Endothelial cell of umbilical vein (primary cell): ENCODE measurements around the gene OR8A1. TPM values are rescaled to one million over a fixed set of nuclear protein-coding genes. Genes with fewer than 3 reads are reported as not detected.

Experiments used
- BruUV-seq: library from RNA; stranded (reverse); fragments of 400-500 nt; replicated peaks from 2 replicates; lab custom pipeline; 2021; lab: Mats Ljungman, UMichigan
- CTCF ChIA-PET: fragments of 300-600, 350-600 bp; sonication (Branson Sonifier 250); formaldehyde crosslinking; loops from one replicate; lab custom pipeline; 2021; ENCODE audit warnings: antibody characterized with exemption, inconsistent platforms; lab: Charles Lee
- POLR2A ChIA-PET: fragments of 300-600, 350-600 bp; sonication (Branson Sonifier 250); formaldehyde crosslinking; loops from one replicate; lab custom pipeline; 2021; ENCODE audit warnings: antibody characterized with exemption, inconsistent platforms; lab: Charles Lee
- DNase-seq: peaks from one replicate; pipeline ENCODE4 v3.0.0-alpha.2; 2011; ENCODE audit warnings: low read depth, low spot score
- FAIRE-seq: peaks from 2 replicates; lab custom pipeline; 2011; peaks lifted over from hg19 to GRCh38; lab: Jason Lieb, UNC
- H2AFZ ChIP-seq: 2 replicates; pipeline ENCODE4 v1.6.0; 2012; ENCODE audit warnings: low read depth, low read length, control low read depth, inconsistent platforms
- H3K27ac ChIP-seq: 2 replicates; pipeline ENCODE4 v1.5.1; 2011; ENCODE audit warnings: low read depth, mild to moderate bottlenecking, control low read depth, low read length, moderate library complexity; ENCODE audit not compliant: insufficient read depth
- H3K27me3 ChIP-seq, 2 experiments: 2 replicates each; pipeline versions ENCODE4 v1.6.0 to v1.6.1; 2011; ENCODE audit warnings: low read length in 2 of 2, mixed read lengths in 1 of 2; ENCODE audit not compliant: control insufficient read depth in 2 of 2, insufficient read depth in 2 of 2
- H3K36me3 ChIP-seq, 2 experiments: 2 replicates in 1 of 2; 3 replicates in 1 of 2; pipeline ENCODE4 v1.5.1; 2011; ENCODE audit warnings: low read length in 2 of 2, mild to moderate bottlenecking in 1 of 2, moderate library complexity in 1 of 2; ENCODE audit not compliant: control insufficient read depth in 2 of 2, insufficient read depth in 2 of 2; ENCODE audit errors: extremely low read depth in 1 of 2
- H3K4me1 ChIP-seq: 3 replicates; pipeline ENCODE4 v1.5.1; 2011; ENCODE audit warnings: mild to moderate bottlenecking, low read length; ENCODE audit not compliant: control insufficient read depth, insufficient read depth; ENCODE audit errors: extremely low read depth
- H3K4me2 ChIP-seq: 2 replicates; pipeline ENCODE4 v1.6.1; 2011; ENCODE audit warnings: low read length, control low read depth, mixed read lengths; ENCODE audit not compliant: insufficient read depth
- H3K4me3 ChIP-seq, 3 experiments: fragments of 200-600 bp in 1 of 3; sonication (generic), shearing (Covaris generic) in 1 of 3; replicated peaks in 1 of 3; 2 replicates each; pipeline ENCODE4 v1.5.1; 2011 to 2016; ENCODE audit warnings: control low read depth in 3 of 3, low read length in 3 of 3, mild to moderate bottlenecking in 2 of 3, inconsistent platforms in 1 of 3, low read depth in 1 of 3, moderate library complexity in 1 of 3; ENCODE audit not compliant: insufficient read depth in 1 of 3
- H3K79me2 ChIP-seq: 2 replicates; pipeline ENCODE4 v1.6.0; 2012; ENCODE audit warnings: low read length, inconsistent platforms; ENCODE audit not compliant: control insufficient read depth, insufficient read depth
- H3K9ac ChIP-seq: replicated peaks from 2 replicates; pipeline ENCODE3; 2011; ENCODE audit warnings: low read length, control low read depth; ENCODE audit not compliant: insufficient read depth; ENCODE audit errors: extremely low read depth
- H3K9me1 ChIP-seq: replicated peaks from 3 replicates; pipeline ENCODE4 v1.6.0; 2011; ENCODE audit warnings: mild to moderate bottlenecking, low read length; ENCODE audit not compliant: control insufficient read depth, insufficient read depth; ENCODE audit errors: extremely low read depth
- H3K9me3 ChIP-seq: replicated peaks from 2 replicates; pipeline ENCODE4 v1.5.1; 2012; ENCODE audit warnings: low read length, inconsistent platforms; ENCODE audit not compliant: control insufficient read depth, insufficient read depth
- H4K20me1 ChIP-seq: replicated peaks from 2 replicates; pipeline ENCODE3; 2011; ENCODE audit warnings: mild to moderate bottlenecking, low read length; ENCODE audit not compliant: control insufficient read depth, insufficient read depth; ENCODE audit errors: extremely low read depth
- EZH2 ChIP-seq: IDR thresholded peaks from 2 replicates; pipeline ENCODE4 v1.6.1; 2012; ENCODE audit warnings: borderline replicate concordance, low read depth, mild to moderate bottlenecking, moderate library complexity, low read length, inconsistent platforms; ENCODE audit not compliant: severe bottlenecking
- FOS ChIP-seq: IDR thresholded peaks from 2 replicates; pipeline ENCODE4 v1.6.1; 2011; ENCODE audit warnings: mild to moderate bottlenecking, low read length, moderate library complexity, borderline replicate concordance; ENCODE audit not compliant: insufficient read depth
- GATA2 ChIP-seq: IDR thresholded peaks from 2 replicates; pipeline ENCODE4 v1.7.0; 2011; ENCODE audit warnings: low read depth, mild to moderate bottlenecking, moderate library complexity, mixed read lengths, low read length; ENCODE audit not compliant: insufficient read length, insufficient read depth
- JUN ChIP-seq: IDR thresholded peaks from 2 replicates; pipeline ENCODE4 v1.6.1; 2011; ENCODE audit warnings: borderline replicate concordance, low read depth; ENCODE audit not compliant: insufficient read length, insufficient read depth
- MAX ChIP-seq: IDR thresholded peaks from 2 replicates; pipeline ENCODE4 v1.6.1; 2011; ENCODE audit not compliant: insufficient read depth, insufficient read length
- MYC ChIP-seq: IDR thresholded peaks from one replicate; pipeline ENCODE4 v1.6.1; 2011; ENCODE audit warnings: mild to moderate bottlenecking, low read depth, low read length
- POLR2A ChIP-seq: IDR thresholded peaks from 2 replicates; pipeline ENCODE4 v1.6.1; 2012; ENCODE audit warnings: low read depth, mild to moderate bottlenecking, control low read depth, low read length
- POLR2AphosphoS5 ChIP-seq: IDR thresholded peaks from 2 replicates; pipeline ENCODE4 v1.6.1; 2012; ENCODE audit warnings: low read depth, mild to moderate bottlenecking, control low read depth, low read length, moderate library complexity; ENCODE audit not compliant: insufficient read depth
- dilution Hi-C: fragments of 300-500 bp; cut with MboI; formaldehyde crosslinking; loops from one replicate; pipeline ENCODE4 v1.15.0; 2019; ENCODE audit warnings: low sequenced_read_pairs; ENCODE audit not compliant: extremely low pct_ligation_motif_present
- intact Hi-C: fragments of 100-400 bp; cut with micrococcal nuclease; formaldehyde crosslinking; loops from one replicate; pipeline ENCODE4 v1.10.0; 2022
- polyA plus RNA-seq, 4 experiments: library from polyadenylated mRNA; depleted of rRNA in 3 of 4; stranded (reverse) in 3 of 4; unstranded in 1 of 4; fragments of >200 nt; gene quantifications; 2 replicates each; pipeline versions ENCODE4 v1.2.1 to v1.2.3, GENCODE V29; 2011 to 2012; ENCODE audit warnings: missing spikeins in 1 of 4
- total RNA-seq: library from RNA; stranded (reverse); gene quantifications from 2 replicates; pipeline ENCODE4 v1.2.3, GENCODE V29; 2021
- TF ChIP-seq, protein P1 (sequence below), 2 donors: IDR thresholded peaks; 1 replicate in 1 of 2; 2 replicates in 1 of 2; pipeline ENCODE4 v1.5.1; 2011; ENCODE audit warnings: low read length in 2 of 2, mild to moderate bottlenecking in 2 of 2, moderate library complexity in 2 of 2, control low read depth in 1 of 2, inconsistent platforms in 1 of 2, low read depth in 1 of 2; ENCODE audit not compliant: insufficient read depth in 1 of 2; ENCODE audit errors: extremely low read depth in 1 of 2

The OR8A1 gene
- total and polyA plus RNA-seq, 2 donors (not counting 3 experiments of a cell fraction or from before 2014, with no cell fraction given): not detected

- Histone ChIP-seq H4K20me1 (no peaks in the 10 kb centered on the region), H3K4me3 (no peak overlapping the region), H3K4me2 (no peak overlapping the region), H3K27me3 (peaks cover 0 to 2% of the 10 kb centered on the region in 2 experiments), H2AFZ (no peak overlapping the region), H3K27ac (no peak overlapping the region), H3K36me3 (no peaks in the 10 kb centered on the region), H3K79me2 (no peaks in the 10 kb centered on the region), H3K9ac (no peak overlapping the region), H3K9me1 (no peaks in the 10 kb centered on the region), H3K4me1 (no peaks in the 10 kb centered on the region), H3K9me3 (no peaks in the 10 kb centered on the region)
- ChIA-PET CTCF (no interaction called here), POLR2A (no interaction called here)
- no peak for FAIRE-seq
- TF ChIP-seq JUN (no peak), MYC (no peak), POLR2AphosphoS5 (no peak), POLR2A (no peak), EZH2 (no peak), MAX (no peak), FOS (no peak), GATA2 (no peak)
- TF ChIP-seq, protein P1, sequence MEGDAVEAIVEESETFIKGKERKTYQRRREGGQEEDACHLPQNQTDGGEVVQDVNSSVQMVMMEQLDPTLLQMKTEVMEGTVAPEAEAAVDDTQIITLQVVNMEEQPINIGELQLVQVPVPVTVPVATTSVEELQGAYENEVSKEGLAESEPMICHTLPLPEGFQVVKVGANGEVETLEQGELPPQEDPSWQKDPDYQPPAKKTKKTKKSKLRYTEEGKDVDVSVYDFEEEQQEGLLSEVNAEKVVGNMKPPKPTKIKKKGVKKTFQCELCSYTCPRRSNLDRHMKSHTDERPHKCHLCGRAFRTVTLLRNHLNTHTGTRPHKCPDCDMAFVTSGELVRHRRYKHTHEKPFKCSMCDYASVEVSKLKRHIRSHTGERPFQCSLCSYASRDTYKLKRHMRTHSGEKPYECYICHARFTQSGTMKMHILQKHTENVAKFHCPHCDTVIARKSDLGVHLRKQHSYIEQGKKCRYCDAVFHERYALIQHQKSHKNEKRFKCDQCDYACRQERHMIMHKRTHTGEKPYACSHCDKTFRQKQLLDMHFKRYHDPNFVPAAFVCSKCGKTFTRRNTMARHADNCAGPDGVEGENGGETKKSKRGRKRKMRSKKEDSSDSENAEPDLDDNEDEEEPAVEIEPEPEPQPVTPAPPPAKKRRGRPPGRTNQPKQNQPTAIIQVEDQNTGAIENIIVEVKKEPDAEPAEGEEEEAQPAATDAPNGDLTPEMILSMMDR (IDR thresholded peaks at IDR 0.05; ENCODE audit: extremely low read depth in 1 of 2, insufficient read depth in 1 of 2, low read depth in 1 of 2, low read length in 2 of 2): no peak
- no peak for DNase-seq
- dilution Hi-C loops: no loop called here
- intact Hi-C loops: no loop called here
- BruUV-seq: no TSS peak
Measured at GRCh38 chr11:124520550-124520854, 49.3 kb upstream of the OR8A1 start.
